Upper lobe of right lung (tissue), 1 donor: ENCODE results near the gene SRGAP1. TPM values are rescaled to one million over a fixed set of nuclear protein-coding genes. Genes with fewer than 3 reads are reported as not detected.

Experiments used
- ATAC-seq: fragments of 200-7000 bp; cut with Tn5 transposase; one replicate; pipeline ENCODE4 v1.9.1; 2020; ENCODE audit warnings: mild to moderate bottlenecking, moderate library complexity
- DNase-seq: peaks from one replicate; pipeline ENCODE4 v3.0.0-alpha.2; 2020
- H3K27ac ChIP-seq: fragments of 200-600 bp; one replicate; pipeline ENCODE4 v1.8.0; 2022
- H3K27me3 ChIP-seq: fragments of 200-600 bp; one replicate; pipeline ENCODE4 v1.8.0; 2022; ENCODE audit warnings: mild to moderate bottlenecking
- H3K36me3 ChIP-seq: fragments of 200-600 bp; one replicate; pipeline ENCODE4 v1.8.0; 2022
- H3K4me1 ChIP-seq: fragments of 200-600 bp; one replicate; pipeline ENCODE4 v1.8.0; 2022
- H3K4me3 ChIP-seq: fragments of 200-600 bp; one replicate; pipeline ENCODE4 v1.8.0; 2022; ENCODE audit warnings: mild to moderate bottlenecking
- H3K9me3 ChIP-seq: fragments of 200-600 bp; one replicate; pipeline ENCODE4 v1.8.0; 2022
- intact Hi-C: fragments of 100-400 bp; cut with DNase I; formaldehyde crosslinking; loops from one replicate; pipeline ENCODE4 v1.11.0; 2022
- total RNA-seq: library from RNA; stranded (reverse); fragmentation: NEBNext Ultra II Directional; extraction: Animal tissue kit (Norgen Biotek cat#: 25700); gene quantifications from one replicate; pipeline ENCODE4 v1.2.1, GENCODE V29; 2021
- TF ChIP-seq, protein P1 (sequence below): fragments of 200-600 bp; IDR thresholded peaks from one replicate; pipeline ENCODE4 v1.8.0; 2022; ENCODE audit warnings: antibody characterized with exemption
- donor health status: DM: no; HTN: yes; CAD: no; lungs with severe emphysema.

SRGAP1 gene
- total RNA-seq, 1 donor from 2014 or later = 11.4 TPM

DNA sequence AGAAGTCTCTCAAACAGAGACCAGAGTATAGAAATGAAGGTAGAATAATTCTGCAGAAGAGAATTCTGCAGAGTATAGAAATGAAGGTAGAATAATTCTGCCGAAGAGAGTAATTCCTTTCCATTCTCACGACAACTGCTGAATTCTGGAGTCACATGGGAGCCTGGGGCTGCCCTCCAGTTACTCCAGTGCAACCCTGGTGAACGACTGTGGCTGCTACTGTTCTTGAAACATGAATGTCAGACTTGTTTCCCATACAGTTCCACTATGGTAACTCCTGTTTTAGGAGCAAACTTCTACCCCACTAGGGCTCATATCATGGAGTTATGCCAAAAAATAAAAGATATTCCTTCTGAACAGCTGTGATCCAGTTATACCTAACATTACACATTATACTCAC lies 213.2 kb downstream of the SRGAP1 start:
- H3K4me1 ChIP-seq = no peaks in the 10 kb centered on the region
- H3K4me3 ChIP-seq = no peak overlapping the region
- DNase-seq = no peak
- no peak for ATAC-seq
- no peak overlapping the region for H3K27ac ChIP-seq
- no peaks in the 10 kb centered on the region for H3K27me3 ChIP-seq
- H3K9me3 ChIP-seq = no peaks in the 10 kb centered on the region
- TF ChIP-seq, protein P1, sequence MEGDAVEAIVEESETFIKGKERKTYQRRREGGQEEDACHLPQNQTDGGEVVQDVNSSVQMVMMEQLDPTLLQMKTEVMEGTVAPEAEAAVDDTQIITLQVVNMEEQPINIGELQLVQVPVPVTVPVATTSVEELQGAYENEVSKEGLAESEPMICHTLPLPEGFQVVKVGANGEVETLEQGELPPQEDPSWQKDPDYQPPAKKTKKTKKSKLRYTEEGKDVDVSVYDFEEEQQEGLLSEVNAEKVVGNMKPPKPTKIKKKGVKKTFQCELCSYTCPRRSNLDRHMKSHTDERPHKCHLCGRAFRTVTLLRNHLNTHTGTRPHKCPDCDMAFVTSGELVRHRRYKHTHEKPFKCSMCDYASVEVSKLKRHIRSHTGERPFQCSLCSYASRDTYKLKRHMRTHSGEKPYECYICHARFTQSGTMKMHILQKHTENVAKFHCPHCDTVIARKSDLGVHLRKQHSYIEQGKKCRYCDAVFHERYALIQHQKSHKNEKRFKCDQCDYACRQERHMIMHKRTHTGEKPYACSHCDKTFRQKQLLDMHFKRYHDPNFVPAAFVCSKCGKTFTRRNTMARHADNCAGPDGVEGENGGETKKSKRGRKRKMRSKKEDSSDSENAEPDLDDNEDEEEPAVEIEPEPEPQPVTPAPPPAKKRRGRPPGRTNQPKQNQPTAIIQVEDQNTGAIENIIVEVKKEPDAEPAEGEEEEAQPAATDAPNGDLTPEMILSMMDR = no peak
- intact Hi-C loops = no loop called here
- no peaks in the 10 kb centered on the region for H3K36me3 ChIP-seq

DNA sequence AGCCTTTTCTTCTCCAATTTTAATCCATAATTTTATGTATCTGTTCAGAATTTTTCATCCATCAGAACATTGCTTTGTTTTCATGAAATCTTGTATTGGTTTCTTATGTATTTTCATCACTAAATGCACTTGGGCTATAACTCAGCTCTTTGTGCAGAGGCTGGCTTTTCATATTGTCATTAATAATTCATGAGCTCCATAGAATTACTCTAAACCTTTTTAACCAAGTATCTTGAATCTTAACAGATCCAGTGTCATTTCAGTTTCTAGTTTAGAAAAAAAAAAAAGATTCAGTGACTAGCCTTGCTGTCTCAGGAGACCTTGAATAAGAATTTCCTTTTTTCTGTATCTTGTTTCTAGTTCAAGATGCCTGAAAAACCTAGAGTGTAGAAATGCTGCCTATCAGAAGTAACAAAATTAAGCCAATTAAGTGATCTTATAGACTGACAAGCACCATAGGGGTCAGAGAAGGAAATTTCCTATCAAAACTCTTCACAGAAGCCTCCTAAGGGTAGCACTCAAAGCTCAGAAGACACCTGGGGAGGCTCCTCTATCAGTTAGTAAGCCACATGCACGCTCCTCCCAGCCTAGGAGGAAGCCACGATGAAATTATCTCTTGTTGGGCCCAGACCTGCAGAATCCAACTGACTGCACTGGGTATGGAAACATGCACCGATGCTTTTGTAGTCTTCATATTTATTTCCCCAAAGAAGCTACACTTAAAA lies 214.2 kb downstream of the SRGAP1 start:
- Histone ChIP-seq H3K27me3 (no peaks in the 10 kb centered on the region), H3K4me1 (no peaks in the 10 kb centered on the region), H3K4me3 (no peak overlapping the region), H3K36me3 (no peaks in the 10 kb centered on the region), H3K27ac (no peak overlapping the region), H3K9me3 (no peaks in the 10 kb centered on the region)
- TF ChIP-seq, protein P1 = no peak
- intact Hi-C loops = no loop called here
- DNase-seq (no peak), ATAC-seq (no peak)

GRCh38 chr12:64059685-64060084 lies 215.2 kb downstream of the SRGAP1 start:
- no peaks in the 10 kb centered on the region for H3K9me3 ChIP-seq
- DNase-seq (no peak), ATAC-seq (no peak)
- intact Hi-C loops = no loop called here
- no peaks in the 10 kb centered on the region for H3K27me3 ChIP-seq
- no peak overlapping the region for H3K4me3 ChIP-seq
- TF ChIP-seq, protein P1 = no peak
- H3K4me1 ChIP-seq = no peaks in the 10 kb centered on the region
- H3K36me3 ChIP-seq = no peaks in the 10 kb centered on the region
- no peak overlapping the region for H3K27ac ChIP-seq

DNA sequence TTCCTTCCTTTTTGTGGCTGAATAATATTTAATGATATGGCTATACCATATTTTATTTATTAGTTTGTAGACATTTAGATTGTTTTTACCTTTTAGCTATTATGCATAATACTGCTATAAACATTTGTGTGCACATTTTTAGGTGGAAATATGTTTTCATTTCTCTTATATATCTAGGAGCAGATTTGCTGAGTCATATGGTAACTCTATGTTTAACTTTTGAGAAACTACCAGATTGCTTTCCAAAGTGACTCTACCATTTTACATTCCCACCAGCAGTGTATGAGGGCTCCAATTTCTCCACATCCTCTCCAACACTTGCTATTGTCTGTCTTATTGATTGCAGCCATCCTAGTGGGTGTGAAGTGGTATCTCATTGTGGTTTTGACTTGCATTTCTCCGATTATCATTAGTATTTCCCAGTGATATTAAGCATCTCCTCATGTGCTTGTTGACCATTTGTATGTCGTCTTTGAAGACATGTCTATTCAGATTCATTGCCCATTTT lies 217.4 kb downstream of the SRGAP1 start:
- Histone ChIP-seq H3K4me3 (no peak overlapping the region), H3K9me3 (no peaks in the 10 kb centered on the region), H3K27ac (no peak overlapping the region), H3K4me1 (no peaks in the 10 kb centered on the region), H3K36me3 (no peaks in the 10 kb centered on the region), H3K27me3 (no peaks in the 10 kb centered on the region)
- TF ChIP-seq, protein P1 = no peak
- ATAC-seq (no peak), DNase-seq (no peak)
- intact Hi-C loops = no loop called here

DNA sequence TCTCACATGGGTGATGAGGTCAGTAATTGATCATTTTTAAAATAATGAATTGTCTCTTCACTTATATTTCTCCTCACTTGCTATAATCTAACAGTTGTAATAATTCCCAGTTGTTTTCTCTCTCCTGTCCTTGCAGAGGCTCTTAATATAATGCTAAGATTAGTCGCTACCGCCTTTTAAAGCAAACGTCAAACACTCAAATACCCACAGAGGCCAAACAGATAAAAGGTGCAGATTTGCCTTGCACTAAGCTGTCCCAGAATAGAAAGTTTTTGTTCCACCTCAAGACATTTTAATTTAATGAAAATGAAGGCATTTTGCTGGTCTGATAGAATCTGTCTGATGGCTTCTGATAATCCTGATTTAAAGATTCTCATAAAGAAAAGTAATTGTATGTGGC lies 218.6 kb downstream of the SRGAP1 start:
- H3K4me1 ChIP-seq = no peaks in the 10 kb centered on the region
- H3K27ac ChIP-seq = no peak overlapping the region
- DNase-seq (no peak), ATAC-seq (no peak)
- H3K27me3 ChIP-seq = no peaks in the 10 kb centered on the region
- TF ChIP-seq, protein P1 = no peak
- H3K9me3 ChIP-seq = no peaks in the 10 kb centered on the region
- H3K36me3 ChIP-seq = no peaks in the 10 kb centered on the region
- H3K4me3 ChIP-seq = no peak overlapping the region
- intact Hi-C loops = no loop called here

DNA sequence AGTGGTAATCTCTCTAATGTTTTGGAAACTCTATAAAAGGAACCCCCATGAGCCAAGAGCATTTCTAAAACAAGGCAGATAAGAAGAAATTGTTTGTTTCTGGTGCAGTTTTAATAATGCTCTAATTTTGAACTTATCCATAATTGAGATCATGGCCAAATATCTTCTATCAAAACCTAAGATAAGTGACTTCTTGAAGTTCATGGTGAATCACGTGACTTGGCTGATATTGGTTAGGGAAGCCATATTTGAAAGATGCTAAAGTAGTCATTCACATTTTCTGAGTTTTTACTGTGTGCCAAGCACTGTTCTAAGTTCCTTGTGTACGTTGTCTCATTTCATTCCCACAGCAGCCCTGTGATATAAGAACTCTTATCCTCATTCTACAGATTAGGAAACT lies 219.7 kb downstream of the SRGAP1 start:
- intact Hi-C loops = no loop called here
- Histone ChIP-seq H3K9me3 (no peaks in the 10 kb centered on the region), H3K4me3 (no peak overlapping the region), H3K4me1 (no peaks in the 10 kb centered on the region), H3K27me3 (no peaks in the 10 kb centered on the region), H3K36me3 (no peaks in the 10 kb centered on the region), H3K27ac (no peak overlapping the region)
- no peak for DNase-seq
- TF ChIP-seq, protein P1 = no peak
- ATAC-seq = no peak
